DMS 273 (cell line): Measurements from ENCODE around the gene AP1S3.
A peak's percentile ranks its signal among the peaks of the same experiment; 100 is the strongest.
"Not testable (repeated sequence)": the region's sequence is repeated elsewhere in the genome, so short reads cannot be mapped to it uniquely, and the experiment has no call there.

ENCODE experiments used
- DNase-seq: peaks from one replicate; lab custom pipeline; 2025; ENCODE audit not compliant: unreplicated experiment; lab: John Stamatoyannopoulos, UW

Gene AP1S3

DNA sequence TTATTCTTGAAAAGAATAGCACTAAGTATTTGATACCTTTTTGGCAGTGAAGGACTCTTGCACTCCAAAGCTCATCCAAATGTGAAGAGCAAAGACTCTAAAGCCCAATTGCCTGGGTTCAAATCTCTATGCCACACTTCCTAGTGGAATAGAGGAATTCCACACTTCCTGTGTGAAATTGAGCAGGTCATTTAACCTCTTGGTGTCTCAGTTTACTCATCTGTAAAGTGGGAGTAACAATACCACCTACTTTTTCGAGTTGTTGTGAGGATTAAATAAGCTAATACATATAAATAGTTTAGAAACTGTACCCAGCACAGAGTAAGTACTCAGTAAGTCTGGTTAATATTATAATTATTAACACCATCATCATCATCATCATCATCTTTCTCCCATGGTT, 72.6 kb downstream of the AP1S3 start:
- DNase-seq, result no peak

DNA sequence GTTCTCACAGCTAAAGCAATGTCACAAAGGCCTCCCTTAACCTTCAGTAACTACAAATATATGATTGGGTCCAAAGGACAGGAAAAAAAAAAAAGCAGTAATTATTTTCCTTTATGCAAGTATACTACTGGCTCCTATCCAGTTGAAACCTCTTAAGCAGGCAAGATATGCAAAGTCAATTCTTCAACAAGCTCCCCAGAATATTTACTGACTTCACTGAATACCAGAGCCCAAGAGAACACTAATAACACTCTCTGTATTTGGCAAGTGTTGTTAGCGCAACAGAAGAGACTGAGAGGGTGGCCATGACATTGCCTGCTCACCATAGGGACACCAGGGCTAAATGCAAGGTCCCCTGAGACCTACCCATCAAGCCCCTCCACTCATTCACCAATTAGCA, 74.5 kb downstream of the AP1S3 start:
- no peak for DNase-seq

DNA sequence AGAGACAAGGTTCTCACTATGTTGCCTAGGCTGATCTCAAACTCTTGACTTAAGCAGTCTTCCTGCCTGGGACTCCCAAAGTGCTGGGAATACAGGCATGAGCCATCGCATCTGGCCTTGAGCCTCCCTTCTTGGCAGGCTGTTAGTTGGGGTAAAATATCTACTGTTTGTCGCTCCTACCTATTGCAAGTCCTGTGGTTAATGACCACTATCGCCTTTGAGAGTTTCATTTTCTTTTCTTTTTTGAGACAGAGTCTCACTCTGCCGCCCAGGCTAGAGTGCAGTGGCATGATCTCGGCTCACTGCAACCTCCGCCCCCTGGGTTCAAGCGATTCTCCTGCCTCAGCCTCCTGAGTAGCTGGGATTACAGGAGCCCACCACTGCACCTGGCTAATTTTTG, 75.6 kb downstream of the AP1S3 start:
- not testable (repeated sequence) for DNase-seq

DNA sequence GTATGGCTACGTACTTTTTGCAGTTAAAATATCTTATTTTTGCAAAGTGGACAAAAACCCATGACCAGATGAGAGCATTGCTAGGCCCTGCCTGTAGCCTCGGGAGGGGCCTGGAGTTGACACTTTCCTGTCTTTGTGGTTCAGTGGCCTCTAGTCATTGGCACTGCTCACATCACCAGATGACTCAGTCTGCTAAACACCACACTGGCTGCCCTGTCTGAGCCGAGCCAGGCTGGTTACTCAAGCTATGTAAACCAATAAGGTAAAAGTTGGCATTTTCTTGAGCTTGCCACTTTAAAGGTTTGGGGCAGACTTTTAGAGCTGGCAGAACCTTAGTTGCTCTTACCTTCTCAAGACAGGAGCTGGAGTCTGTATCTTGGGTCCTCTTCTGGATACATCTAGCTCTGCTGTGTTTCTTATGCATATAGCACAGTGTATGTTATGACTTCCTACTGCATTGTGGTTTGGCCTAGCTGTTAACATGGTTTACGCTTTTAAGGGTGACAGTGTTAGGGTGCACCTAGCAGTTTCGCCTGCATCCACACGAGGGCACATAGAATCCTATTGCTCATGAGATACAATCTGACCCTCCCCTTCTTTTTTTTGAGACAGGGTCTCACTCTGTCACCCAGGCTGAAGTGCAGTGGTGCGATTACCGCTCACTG, 76.4 kb downstream of the AP1S3 start:
- DNase-seq, result peak; percentile 12

DNA sequence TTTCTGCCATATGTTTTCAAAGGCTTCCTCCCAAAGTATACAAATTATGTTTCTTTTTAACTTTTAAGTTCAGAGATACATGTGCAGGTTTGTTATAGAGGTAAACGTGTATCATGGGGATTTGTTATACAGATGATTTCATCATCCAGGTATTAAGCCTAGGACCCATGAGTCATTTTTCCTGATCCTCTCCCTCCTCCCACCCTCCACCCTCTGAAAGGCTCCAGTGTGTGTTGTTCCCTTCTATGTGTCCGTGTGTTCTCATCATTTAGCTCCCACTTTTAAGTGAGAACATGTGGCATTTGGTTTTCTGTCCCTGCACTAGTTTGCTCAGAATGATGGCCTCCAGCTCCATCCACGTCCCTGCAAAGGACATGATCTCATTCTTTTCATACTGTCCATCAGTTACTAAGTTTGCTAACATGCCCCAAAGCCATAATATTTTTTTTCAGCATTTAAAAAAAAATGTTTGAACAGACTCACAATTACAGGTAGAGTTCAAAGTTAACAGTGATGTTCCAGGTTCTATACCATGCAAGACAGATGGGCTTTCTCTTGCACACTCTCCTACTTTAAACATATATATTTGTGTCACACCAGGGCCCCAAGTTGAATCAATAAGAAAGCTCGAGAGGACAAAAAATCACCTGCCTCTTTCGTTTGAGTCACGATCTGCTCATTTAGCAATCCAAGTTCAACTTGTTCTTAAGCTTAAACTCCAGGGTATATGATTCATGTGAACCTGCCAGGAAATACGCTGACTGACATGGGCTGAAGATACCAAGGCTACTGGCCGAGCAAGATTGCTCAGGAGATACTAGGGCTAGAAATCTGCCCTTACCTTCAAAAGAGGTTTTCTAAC, 77.6 kb downstream of the AP1S3 start:
- no peak for DNase-seq

DNA sequence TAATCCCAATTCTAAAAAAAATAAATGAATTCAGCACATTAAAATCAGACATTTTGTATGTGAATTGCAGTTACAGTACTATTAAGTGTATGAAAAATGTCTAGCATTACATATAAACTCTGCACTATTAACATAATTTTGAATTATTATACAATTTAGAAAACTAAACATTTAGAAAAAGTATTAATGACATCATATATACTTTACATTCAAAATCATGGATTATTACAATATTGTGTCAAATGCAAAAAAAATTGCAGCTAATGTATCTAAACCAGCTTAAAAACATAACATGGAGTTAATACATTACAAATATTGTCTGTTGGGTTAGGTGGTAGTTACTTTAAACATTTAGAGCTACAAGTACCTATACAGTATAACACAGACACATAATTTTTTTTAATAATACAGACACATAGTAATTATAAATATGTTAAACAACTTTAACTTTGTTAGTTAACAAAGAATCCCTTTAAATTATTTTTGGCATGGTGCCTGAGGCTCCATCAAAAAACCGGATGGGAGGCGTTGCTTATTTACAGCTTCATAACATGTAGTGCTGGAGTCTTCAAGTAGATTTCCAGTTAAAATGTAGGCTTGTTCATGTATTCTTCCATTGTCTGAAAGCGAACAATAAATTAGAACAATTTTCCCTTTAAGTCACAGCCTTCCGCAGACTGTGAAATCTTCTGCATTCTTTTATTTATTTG, 79.1 kb downstream of the AP1S3 start:
- DNase-seq, result no peak

DNA sequence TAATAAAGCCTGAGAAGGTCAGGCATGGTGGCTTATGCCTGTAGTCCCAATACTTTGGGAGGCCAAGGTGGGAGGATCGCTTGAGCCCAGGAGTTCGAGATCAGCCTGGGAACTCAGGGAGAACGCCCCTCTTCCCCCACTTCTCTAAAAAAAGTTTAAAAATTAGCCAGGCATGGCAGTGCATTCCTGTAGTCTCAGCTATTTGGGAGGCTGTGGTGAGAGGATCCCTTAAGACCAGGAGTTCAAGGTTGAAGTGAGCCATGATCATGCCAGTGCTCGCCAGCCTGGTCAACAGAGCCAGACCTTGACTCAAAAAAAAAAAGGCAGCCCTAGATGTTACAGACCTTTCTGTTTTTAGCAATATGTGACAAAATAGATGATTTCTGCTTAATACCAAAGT, 83.4 kb downstream of the AP1S3 start:
- DNase-seq, result no peak

DNA sequence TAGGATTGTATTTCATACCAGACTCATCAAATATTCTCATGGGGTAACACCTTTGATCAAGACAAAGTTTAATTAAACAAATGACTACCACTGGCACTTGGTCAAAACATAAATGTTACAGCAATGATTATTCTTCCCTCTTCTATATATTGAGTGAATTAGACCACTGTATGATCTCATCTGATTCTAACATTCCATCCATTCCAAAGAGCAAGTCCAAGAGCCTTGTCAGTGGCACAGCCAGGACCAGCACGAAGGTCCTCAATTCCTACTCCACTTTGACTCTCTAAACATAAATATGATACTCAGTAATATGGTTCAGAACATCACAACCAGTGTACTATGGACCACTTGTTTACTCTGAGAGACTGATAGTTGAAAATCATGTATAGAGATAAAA, 86.4 kb downstream of the AP1S3 start:
- no peak for DNase-seq

DNA sequence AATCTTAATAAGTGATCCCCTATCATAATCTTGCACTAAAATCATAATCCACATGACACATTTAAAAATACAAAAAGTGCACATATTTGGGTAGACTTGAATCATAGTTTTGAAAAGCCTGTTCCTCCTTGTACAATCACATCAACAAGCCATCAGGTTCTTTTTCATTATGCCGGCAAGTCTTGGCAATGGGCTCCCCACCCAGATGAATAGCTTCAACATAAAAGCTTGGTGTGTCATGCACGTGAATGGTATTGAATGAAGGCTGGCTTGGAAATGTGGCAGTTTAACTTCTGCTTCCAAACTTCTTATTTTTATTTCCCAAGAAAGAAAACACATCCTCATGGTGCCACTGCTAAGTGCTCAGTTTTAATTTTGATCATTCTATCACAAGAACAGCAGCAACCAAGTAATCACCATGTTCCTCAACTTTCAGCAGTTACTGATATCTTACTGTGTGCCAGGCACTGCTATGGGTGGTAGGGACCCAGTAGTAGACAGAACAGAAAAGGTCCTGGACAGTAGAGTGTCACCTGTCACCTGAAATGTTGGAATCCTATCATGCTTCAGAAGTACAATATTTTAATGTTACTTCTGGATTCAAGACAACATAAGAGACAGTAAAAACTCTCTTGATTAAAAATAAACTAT, 89.9 kb downstream of the AP1S3 start:
- DNase-seq, result no peak

DNA sequence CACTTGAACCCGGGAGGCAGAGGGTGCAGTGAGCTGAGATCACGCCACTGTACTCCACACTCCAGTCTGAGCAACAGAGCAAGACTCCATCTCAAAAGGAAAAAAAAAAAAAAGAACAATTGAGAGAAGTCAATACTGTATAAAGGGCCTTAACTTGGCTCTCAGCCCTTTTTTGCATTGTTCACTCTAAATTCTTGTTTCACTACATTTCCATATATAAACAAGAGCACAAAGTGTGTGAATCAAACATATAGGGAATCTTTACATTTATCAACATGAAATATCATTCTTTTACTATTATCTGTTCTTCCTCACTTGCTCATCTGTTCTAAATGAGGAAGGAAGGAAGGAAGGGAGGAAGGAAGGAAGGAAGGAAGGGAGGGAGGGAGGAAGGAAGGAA, 90.8 kb downstream of the AP1S3 start:
- DNase-seq, result no peak

DNA sequence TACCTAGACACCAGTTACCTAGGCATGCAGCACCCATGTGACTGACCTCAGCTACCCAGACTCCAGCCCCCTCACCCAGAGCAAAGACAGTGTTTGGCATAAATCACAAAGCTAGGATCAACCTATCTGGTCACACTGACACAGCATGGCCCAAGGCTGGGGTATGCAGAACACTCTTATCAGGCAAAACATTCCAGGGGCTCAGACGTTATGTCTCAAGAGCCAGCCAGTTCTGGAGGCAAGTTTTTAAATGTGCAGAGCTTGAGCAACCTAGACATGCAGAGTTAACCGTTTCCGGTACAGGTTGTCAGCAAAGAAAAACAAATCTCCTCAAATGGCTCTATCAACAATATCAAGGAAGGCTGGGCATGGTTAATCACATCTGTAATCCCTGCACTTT, 92.8 kb downstream of the AP1S3 start:
- no peak for DNase-seq

DNA sequence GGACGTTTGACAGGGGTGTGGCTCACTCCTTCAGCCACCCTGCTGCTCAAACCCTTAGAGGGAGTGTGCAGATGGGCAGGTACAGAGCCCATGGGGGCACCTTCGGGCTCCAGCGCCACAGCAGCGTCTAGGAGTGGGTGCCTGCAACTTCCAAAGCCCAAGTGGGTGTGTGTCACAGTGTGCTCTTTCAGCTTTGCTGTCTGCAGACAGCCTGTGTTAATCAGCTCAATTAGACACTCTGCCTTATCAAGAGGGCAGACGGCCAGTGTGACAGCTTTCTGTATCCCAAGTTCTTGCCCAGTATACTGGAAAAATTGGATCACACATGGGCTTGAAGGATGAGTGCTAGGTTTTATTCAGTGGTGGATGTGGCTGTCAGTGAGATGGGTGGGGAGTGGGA, 96.7 kb downstream of the AP1S3 start:
- no peak for DNase-seq

DNA sequence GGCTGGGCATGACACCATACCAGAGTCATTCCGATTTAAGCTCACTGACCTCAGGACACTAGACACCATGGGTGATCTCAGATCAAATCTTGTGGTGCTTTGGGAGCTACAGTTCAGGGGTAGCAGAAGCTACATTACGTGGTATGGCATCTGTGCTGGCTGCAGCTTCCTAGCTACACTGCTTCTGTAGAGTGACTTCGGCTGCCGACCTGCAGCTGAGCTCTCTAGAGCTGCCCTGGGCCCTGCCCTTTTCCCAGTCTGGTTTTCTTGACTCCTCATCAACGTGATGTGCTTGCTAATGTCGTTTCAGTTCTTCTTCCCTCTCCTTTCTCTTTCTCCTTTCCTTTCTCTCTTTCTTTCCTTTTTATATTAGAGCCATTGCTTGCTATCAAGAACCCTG, 100.2 kb downstream of the AP1S3 start:
- DNase-seq, result no peak

DNA sequence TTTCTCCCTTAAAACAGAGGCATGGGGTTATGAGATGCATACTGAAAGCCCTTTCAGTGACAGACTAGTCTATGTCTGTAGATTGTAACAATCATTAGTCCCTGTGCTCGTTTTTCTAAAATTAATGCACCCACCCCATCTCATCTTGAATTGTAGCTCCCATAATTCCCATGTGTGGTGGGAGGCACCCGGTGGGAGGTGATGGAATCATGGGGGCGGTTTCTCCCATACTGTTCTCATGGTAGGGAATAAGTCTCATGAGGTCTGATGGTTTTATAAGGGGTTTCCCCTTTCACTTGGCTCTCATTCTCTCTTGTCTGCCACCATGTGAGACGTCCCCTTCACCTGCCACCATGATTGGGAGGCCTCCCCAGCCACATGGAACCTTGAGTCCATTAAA, 100.9 kb downstream of the AP1S3 start:
- DNase-seq, result no peak

DNA sequence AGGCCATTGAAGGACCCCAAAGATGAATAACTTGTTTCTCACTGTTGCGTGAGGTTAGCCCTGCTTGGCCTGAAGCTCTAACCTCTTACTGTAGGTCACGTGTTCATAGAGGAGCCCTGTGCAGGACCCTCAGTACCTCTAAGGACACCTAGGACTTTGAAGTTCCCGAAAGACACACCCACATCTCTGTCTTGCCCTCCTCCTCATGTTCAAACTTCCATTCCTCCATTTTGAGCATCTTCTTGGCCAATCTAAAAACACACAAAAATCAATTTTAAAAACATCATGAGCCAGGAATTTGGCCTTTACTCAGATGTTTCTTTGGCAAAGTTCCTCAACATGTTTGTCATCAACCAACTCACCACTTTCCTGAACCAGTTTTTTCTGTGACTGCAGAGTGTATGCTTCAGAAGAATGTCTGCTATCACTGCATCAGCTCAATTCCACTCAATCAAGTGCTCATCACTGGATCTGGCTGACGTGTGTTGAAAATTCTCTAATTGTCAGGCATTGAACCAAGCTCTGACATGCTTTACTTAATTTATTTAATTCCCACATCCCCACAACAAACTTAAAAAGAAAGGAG, 101.6 kb downstream of the AP1S3 start:
- DNase-seq, result no peak

DNA sequence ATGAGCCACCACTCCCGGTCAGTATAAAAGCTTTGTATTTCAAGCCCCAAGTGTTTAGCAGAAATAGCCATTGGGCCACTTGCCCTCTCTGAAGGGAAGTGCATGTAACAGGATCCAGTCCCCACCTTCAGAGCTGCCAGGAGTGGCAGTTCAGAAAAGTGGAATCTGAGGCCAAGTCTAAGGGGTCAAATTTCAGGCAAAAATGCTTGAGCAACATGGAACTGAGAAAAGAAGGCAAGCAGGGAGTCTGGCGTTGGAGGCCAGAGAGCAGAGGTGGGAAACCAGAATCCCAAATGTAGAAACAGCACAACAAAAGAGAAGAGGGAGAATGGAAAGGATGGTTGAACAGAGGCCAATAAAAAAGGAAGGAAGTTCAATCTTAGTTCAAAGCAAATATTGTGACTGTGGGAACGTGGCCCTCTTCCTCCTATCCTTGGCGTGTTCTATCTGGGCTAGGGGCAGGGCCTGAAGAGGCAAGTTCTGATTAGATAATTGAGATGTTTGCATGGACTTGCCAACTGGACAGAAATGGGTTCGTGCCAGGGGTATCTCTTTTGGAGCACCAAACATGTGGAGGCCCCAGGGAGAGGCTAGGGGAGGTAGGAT, 102.2 kb downstream of the AP1S3 start:
- no peak for DNase-seq

DNA sequence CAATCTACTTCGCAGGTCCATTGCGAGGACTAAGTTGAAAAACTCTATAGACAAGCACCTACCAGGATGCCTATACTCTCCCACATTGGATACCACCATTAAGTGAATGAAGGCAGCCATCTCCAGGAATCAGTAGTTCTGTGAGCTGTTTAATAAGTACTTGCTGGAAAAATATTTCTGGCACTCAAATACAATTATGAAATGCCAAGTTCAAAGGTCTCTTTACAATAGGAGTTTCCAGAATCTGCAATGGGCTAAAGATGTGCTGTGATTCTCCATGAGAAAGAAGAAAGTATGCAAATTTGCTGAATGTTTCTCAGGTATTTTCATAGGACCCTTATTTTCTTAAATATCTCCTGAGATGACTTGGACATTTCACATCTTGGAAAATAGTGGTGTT, 103.0 kb downstream of the AP1S3 start:
- no peak for DNase-seq

DNA sequence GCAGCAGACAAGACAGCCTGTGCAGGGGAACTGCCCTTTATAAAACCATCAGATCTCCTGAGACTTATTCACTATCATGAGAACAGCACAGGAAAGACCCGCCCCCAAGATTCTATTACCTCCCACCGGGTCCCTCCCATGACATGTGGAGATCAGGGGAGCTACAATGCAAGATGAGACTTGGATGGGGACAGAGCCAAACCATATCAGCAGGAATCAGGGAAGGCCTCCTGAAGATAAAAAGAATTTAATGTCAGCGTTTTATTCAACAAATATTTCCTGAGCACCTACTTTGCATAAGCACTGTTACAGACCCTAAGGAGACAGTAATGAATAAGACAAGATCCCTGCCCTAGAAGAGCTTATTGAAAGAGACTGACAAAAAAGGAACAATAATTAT, 105.0 kb downstream of the AP1S3 start:
- no peak for DNase-seq

DNA sequence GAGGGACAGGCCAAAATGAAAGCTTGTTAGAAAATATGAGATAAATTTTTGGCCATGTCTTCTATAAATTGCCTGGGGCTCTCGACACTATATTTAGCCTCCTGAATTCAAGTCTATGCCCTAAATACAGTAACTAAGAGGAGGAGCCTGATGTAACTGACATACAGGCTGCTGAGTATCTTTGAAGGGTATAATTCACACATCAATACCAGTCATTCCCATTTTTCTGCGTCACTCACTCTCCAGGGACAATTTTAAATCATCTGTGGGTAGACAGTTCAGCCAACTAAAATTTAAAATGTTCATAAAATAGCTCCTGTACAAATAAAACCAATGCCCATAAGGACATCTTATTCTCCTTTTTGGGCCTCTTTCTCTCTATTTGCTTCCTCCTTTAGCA, 105.9 kb downstream of the AP1S3 start:
- DNase-seq, result no peak

DNA sequence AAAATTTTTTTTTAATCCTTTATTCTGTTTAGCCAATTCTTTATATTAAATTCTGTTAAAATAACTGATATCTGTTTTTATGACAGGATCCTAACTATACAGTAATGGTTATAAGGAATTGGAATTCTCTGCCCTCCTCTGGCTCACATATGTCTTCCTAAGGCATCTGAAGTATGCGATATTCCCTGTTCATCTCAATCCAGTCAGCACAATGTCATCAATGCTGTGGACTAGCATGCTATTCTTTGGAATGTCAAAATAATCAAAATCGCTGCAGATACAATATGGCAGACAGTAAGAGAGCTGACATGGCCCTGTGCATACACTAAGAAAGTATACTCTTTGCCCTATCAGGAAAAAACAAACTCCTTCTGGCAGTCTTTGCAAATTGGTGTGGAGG, 107.6 kb downstream of the AP1S3 start:
- DNase-seq, result no peak

DNA sequence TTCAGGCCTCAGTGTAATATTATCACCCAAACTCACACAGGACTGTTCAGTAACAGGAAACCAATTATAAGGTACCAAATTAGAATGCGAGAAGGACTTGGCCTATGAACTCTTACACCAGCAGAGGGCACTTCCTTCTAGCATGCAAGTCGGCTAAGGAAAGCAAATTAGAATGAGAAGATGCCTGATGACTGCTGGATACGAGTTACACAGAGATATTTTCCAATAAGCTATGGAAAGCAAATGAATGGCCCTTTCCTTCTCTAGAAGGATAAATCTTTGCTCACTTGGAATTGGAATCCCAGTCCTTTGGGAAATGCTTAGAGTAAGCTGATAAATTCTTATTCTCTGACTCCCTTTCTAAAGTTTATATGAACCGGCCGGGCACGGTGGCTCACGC, 109.8 kb downstream of the AP1S3 start:
- DNase-seq, result peak; percentile 74
